Choroid plexus epithelial cell (primary cell): ENCODE results near the gene CHD6.

Source experiments
- DNase-seq: peaks from one replicate; pipeline ENCODE4 v3.0.0-alpha.2; 2010; ENCODE audit warnings: low read depth
- H3K4me3 ChIP-seq: 2 replicates; pipeline ENCODE4 v1.5.1; 2011; ENCODE audit warnings: low read depth, mild to moderate bottlenecking, control low read depth, low read length, moderate library complexity
- CTCF ChIP-seq: conservative IDR thresholded peaks from 2 replicates; pipeline ENCODE4 v1.5.1; 2011; ENCODE audit warnings: low read depth, mild to moderate bottlenecking, control low read depth, inconsistent platforms, low read length, moderate library complexity

CHD6 gene

GRCh38 chr20:41510847-41511450, 107.2 kb downstream of the CHD6 start:
- no peak overlapping the region for H3K4me3 ChIP-seq
- DNase-seq: no peak
- no peak for TF ChIP-seq CTCF

- no peak for TF ChIP-seq CTCF
Observed at GRCh38 chr20:41510224-41510623, 108.0 kb downstream of the CHD6 start.

GRCh38 chr20:41509316-41510200, 108.6 kb downstream of the CHD6 start:
- TF ChIP-seq CTCF: no peak
- DNase-seq: peak; percentile 62
- no peak overlapping the region for H3K4me3 ChIP-seq

More at GRCh38 chr20:41510224-41510623, 108.0 kb downstream of the CHD6 start:
- no peak for DNase-seq
- no peak overlapping the region for H3K4me3 ChIP-seq

- DNase-seq: no peak
- H3K4me3 ChIP-seq: no peak overlapping the region
- no peak for TF ChIP-seq CTCF
Observed at GRCh38 chr20:41508335-41508734, 109.8 kb downstream of the CHD6 start.

GRCh38 chr20:41507851-41508250, 110.3 kb downstream of the CHD6 start:
- DNase-seq: no peak
- no peak for TF ChIP-seq CTCF
- no peak overlapping the region for H3K4me3 ChIP-seq

GRCh38 chr20:41507436-41507835, 110.7 kb downstream of the CHD6 start:
- no peak for DNase-seq
- no peak overlapping the region for H3K4me3 ChIP-seq
- TF ChIP-seq CTCF: no peak
